ENCODE data around the gene KHNYN.
A peak's percentile ranks its signal among the peaks of the same experiment; 100 is the strongest.
"Not testable (repeated sequence)": the region's sequence is repeated elsewhere in the genome, so short reads cannot be mapped to it uniquely, and the experiment has no call there.

KHNYN gene

DNA sequence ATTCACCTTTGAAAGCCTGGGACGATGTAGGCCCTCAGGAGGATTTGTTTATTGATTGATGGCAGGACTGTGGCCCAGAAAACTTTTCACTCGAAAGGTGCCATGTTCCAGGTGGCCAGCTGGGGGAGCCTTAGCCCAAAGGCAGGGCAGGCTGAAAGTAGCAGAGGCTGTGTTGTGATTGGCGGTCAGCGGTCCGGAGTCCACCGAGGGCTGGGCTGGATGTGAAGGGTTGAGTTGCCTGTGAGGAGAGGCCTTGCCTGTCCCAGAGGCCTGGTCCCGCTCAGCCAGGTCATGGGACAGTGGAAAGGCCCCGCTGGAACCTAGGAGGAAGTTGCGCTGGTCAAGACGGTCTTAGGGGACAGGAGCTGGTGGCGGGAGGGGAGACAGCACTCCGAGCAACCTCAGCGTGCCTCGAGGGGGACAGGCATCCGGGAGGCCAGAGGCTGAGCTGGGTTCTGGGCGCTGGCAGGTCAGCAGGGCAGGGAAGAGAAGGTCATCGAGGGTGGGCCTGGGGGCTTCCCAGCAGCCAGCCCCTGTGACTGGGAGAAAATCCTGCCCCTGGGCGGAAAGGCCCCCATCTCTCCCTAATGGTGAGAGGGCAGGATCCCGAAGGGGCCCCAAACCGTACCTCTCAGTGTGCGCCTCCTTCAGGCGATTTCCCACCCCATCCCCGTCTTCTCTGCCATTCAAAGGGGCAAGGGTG, 52.0 kb downstream of the KHNYN start:
- DNase-seq: peak; percentile 77

DNA sequence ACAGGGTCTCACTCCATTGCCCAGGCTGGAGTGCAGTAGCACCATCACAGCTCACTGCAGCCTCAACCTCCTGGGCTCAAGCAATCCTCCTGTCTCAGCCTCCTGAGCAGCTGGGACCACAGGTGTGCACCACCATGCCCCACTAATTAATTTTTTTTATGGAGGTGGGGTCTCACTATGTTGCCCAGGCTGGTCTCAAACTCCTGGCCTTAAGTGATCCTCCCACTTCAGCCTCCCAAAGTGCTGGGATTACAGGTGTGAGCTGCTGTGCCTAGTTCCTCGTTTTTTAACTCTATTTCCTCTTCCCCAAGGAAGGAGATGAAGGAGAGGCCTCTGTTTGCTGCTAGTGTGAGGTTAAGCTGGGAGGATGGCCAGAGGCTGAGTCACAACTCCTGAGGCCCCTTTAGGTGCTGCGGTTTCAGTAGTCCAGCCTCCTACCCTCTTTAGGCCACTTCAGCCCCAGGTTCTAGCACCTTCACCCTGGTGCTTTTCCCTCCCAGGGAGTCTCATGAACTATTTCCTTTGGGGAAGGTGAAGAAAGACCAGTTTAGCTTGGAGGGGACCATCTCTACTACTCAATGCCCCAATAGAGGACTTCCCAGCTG, 53.0 kb downstream of the KHNYN start:
- not testable (repeated sequence) for DNase-seq

DNA sequence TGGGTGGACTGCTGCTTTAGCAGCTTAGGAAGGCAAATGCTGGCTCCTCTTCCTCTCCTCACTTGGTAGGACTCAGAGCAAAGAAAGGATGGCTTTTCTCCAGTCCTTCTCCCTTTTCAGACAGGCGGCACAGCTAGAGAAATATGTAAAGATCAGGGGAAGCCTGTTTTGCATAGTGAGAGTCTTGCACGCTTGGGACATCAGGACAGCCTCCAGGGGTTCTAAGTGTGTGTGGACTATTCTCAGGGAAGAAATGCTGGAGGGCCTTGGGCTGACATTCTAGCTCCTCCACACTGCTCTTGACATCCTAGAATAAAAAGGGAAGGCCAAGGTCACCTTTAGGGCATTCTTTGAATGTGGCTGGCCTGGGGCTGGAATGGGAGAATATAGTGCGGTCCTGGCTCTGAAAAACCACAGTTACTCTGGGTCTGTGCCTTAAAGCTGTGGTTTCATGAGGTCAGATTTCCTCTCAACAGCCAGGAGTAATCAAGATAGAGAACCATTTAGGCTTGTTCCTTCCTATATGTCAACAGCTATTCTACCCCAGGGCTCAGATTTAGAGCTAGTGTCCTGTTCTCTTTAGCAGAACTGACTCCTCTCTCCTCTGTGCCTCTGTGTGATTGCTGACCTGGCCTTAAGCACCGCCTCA, 54.0 kb downstream of the KHNYN start:
- DNase-seq: no peak

All from activated CD4-positive, alpha-beta T cell treated with anti-CD3 and anti-CD28 coated beads for 48 hours (primary cell).